SK-N-SH (cell line): Measurements from ENCODE around the gene LMAN1L.

Experiments used
- CTCF ChIP-seq: fragments of 200-600 bp; sonication (generic); IDR thresholded peaks from 2 replicates; pipeline ENCODE4 v1.6.1; 2017; ENCODE audit warnings: antibody characterized with exemption, mild to moderate bottlenecking, moderate library complexity
- EP300 ChIP-seq, 2 experiments: IDR thresholded peaks; 2 replicates each; pipeline versions ENCODE4 v1.4.0 to v1.6.1; 2012; ENCODE audit warnings: borderline replicate concordance in 1 of 2, low read depth in 1 of 2, low read length in 1 of 2
- FOXJ3 ChIP-seq: sonication (generic); formaldehyde crosslinking; IDR thresholded peaks from 2 replicates; pipeline ENCODE4 v1.5.1; 2020; ENCODE audit warnings: mild to moderate bottlenecking, missing genetic modification reagents
- JUND ChIP-seq: IDR thresholded peaks from 2 replicates; pipeline ENCODE4 v1.4.0; 2012
- PBX3 ChIP-seq: IDR thresholded peaks from 2 replicates; pipeline ENCODE4; 2012
- RAD21 ChIP-seq: IDR thresholded peaks from 2 replicates; pipeline ENCODE4 v1.6.1; 2012; ENCODE audit warnings: mild to moderate bottlenecking, low read length
- REST ChIP-seq: IDR thresholded peaks from 2 replicates; pipeline ENCODE4 v1.6.1; 2012; ENCODE audit warnings: mild to moderate bottlenecking, low read depth, low read length, moderate library complexity
- RFX5 ChIP-seq: IDR thresholded peaks from 2 replicates; pipeline ENCODE4 v1.6.1; 2012; ENCODE audit warnings: mild to moderate bottlenecking, improper control_type of control experiment, low read length
- TAF1 ChIP-seq: IDR thresholded peaks from 2 replicates; pipeline ENCODE4 v1.6.1; 2012; ENCODE audit warnings: low read depth, mild to moderate bottlenecking, low read length, moderate library complexity, borderline replicate concordance
- USF2 ChIP-seq: fragments of 150-350 bp; IDR thresholded peaks from 2 replicates; pipeline ENCODE4 v1.6.1; 2017; ENCODE audit warnings: antibody characterized with exemption, low read length, low read depth, borderline replicate concordance
- YY1 ChIP-seq: IDR thresholded peaks from 2 replicates; pipeline ENCODE4 v1.4.0; 2012; ENCODE audit warnings: low read depth, mild to moderate bottlenecking

- TF ChIP-seq YY1 (no peak), EP300 (IDR thresholded peaks at IDR 0.05; ENCODE audit: borderline replicate concordance in 1 of 2, low read depth in 1 of 2, low read length in 1 of 2) (no peak), FOXJ3 (CRISPR knock-in tag) (no peak), CTCF (no peak), PBX3 (no peak), TAF1 (no peak), REST (no peak), USF2 (no peak), JUND (no peak), RFX5 (no peak), RAD21 (no peak)
Measured at GRCh38 chr15:74851960-74852359, 39.3 kb downstream of the LMAN1L start.
